Measurements from ENCODE around the gene SLC25A43.
"Not testable (repeated sequence)": the region's sequence is repeated elsewhere in the genome, so short reads cannot be mapped to it uniquely, and the experiment has no call there.

SLC25A43 gene

GRCh38 chrX:119410027-119410819 is 11.1 kb downstream of the SLC25A43 start:
- DNase-seq (ENCODE audit: low spot score): peak; percentile 66

GRCh38 chrX:119410854-119411253 is 11.7 kb downstream of the SLC25A43 start:
- DNase-seq (ENCODE audit: low spot score): no peak

GRCh38 chrX:119411959-119412358 is 12.8 kb downstream of the SLC25A43 start:
- DNase-seq (ENCODE audit: low spot score): no peak

GRCh38 chrX:119417376-119417775 is 18.2 kb downstream of the SLC25A43 start:
- no peak for DNase-seq (ENCODE audit: low spot score)

- DNase-seq (ENCODE audit: low spot score): no peak
Measured at GRCh38 chrX:119417842-119418241, 18.7 kb downstream of the SLC25A43 start.

GRCh38 chrX:119419146-119419545 is 20.0 kb downstream of the SLC25A43 start:
- no peak for DNase-seq (ENCODE audit: low spot score)

- DNase-seq (ENCODE audit: low spot score): no peak
Measured at GRCh38 chrX:119419898-119420297, 20.8 kb downstream of the SLC25A43 start.

- no peak for DNase-seq (ENCODE audit: low spot score)
Measured at GRCh38 chrX:119421016-119421705, 22.0 kb downstream of the SLC25A43 start.

GRCh38 chrX:119423631-119424030 is 24.5 kb downstream of the SLC25A43 start:
- DNase-seq (ENCODE audit: low spot score): no peak

- no peak for DNase-seq (ENCODE audit: low spot score)
Measured at GRCh38 chrX:119424999-119425398, 25.9 kb downstream of the SLC25A43 start.

- DNase-seq (ENCODE audit: low spot score): peak; percentile 26
Measured at GRCh38 chrX:119427024-119427794, 28.1 kb downstream of the SLC25A43 start.

- no peak for DNase-seq (ENCODE audit: low spot score)
Measured at GRCh38 chrX:119427795-119428185, 28.7 kb downstream of the SLC25A43 start.

GRCh38 chrX:119429471-119429870 is 30.3 kb downstream of the SLC25A43 start:
- DNase-seq (ENCODE audit: low spot score): no peak

- DNase-seq (ENCODE audit: low spot score): not testable (repeated sequence)
Measured at GRCh38 chrX:119441295-119441694, 42.2 kb downstream of the SLC25A43 start.

- no peak for DNase-seq (ENCODE audit: low spot score)
Measured at GRCh38 chrX:119442286-119442685, 43.1 kb downstream of the SLC25A43 start.

GRCh38 chrX:119453202-119453601 is 54.1 kb downstream of the SLC25A43 start:
- no peak for DNase-seq (ENCODE audit: low spot score)

GRCh38 chrX:119455264-119455663 is 56.1 kb downstream of the SLC25A43 start:
- no peak for DNase-seq (ENCODE audit: low spot score)

GRCh38 chrX:119459181-119459580 is 60.0 kb downstream of the SLC25A43 start:
- DNase-seq (ENCODE audit: low spot score): no peak

GRCh38 chrX:119465555-119465954 is 66.4 kb downstream of the SLC25A43 start:
- no peak for DNase-seq (ENCODE audit: low spot score)

- no peak for DNase-seq (ENCODE audit: low spot score)
Measured at GRCh38 chrX:119466970-119467369, 67.8 kb downstream of the SLC25A43 start.

GRCh38 chrX:119467433-119467832 is 68.3 kb downstream of the SLC25A43 start:
- DNase-seq (ENCODE audit: low spot score): no peak

- peak; percentile 88 for DNase-seq (ENCODE audit: low spot score)
Measured at GRCh38 chrX:119467842-119468550, 68.9 kb downstream of the SLC25A43 start, which contains the start of gene SLC25A5. Gene SLC25A5 (plus strand): TSS chrX:119468444. CDS start chrX:119468516, 72 bp downstream.
